Upper lobe of left lung (tissue), 6 donors: ENCODE results near the gene RGS7. TPM values are rescaled to one million over a fixed set of nuclear protein-coding genes. Genes with fewer than 3 reads are reported as not detected.

Source experiments
- ATAC-seq, 2 donors: fragments of 200-7000 bp; cut with Tn5 transposase; one replicate each; pipeline ENCODE4 v1.9.1; 2022; ENCODE audit warnings: mild to moderate bottlenecking in 2 of 2, moderate library complexity in 2 of 2; ENCODE audit not compliant: low FRiP score in 2 of 2
- DNase-seq, 2 donors: peaks; one replicate each; pipeline ENCODE4 v3.0.0-alpha.2; 2019 to 2020
- H3K27ac ChIP-seq, 4 donors: fragments of 200-600 bp; sonication (generic); one replicate each; pipeline ENCODE4 v1.5.1; 2016 to 2019
- H3K27me3 ChIP-seq, 4 donors: fragments of 200-600 bp; sonication (generic); one replicate each; pipeline ENCODE4 v1.5.1; 2017 to 2019
- H3K36me3 ChIP-seq, 4 donors: fragments of 200-600 bp; sonication (generic); one replicate each; pipeline ENCODE4 v1.5.1; 2016 to 2019
- H3K4me1 ChIP-seq, 4 donors: fragments of 200-600 bp; sonication (generic); one replicate each; pipeline ENCODE4 v1.5.1; 2018 to 2019
- H3K4me3 ChIP-seq, 4 donors: fragments of 200-600 bp; sonication (generic); one replicate each; pipeline ENCODE4 v1.5.1; 2017 to 2019; ENCODE audit warnings: mild to moderate bottlenecking in 2 of 4, moderate library complexity in 1 of 4
- H3K9me3 ChIP-seq, 4 donors: fragments of 200-600 bp; sonication (generic); one replicate each; pipeline ENCODE4 v1.5.1; 2018 to 2019
- CTCF ChIP-seq, 6 experiments: fragments of 450-650 bp in 4 of 6; fragments of 200-600 bp in 2 of 6; sonication (generic) in 2 of 6; IDR thresholded peaks; one replicate each; pipeline ENCODE4 v1.5.1; 2016 to 2019; ENCODE audit warnings: antibody characterized with exemption in 6 of 6
- EP300 ChIP-seq, 4 donors: sonication (generic); formaldehyde crosslinking; IDR thresholded peaks; one replicate each; pipeline ENCODE4 v1.5.1; 2017; ENCODE audit warnings: antibody characterized with exemption in 4 of 4, control low read depth in 2 of 4
- POLR2A ChIP-seq, 4 donors: fragments of 450-650 bp; IDR thresholded peaks; one replicate each; pipeline ENCODE4 v1.5.1; 2016 to 2017; ENCODE audit warnings: antibody characterized with exemption in 4 of 4, mild to moderate bottlenecking in 2 of 4
- POLR2AphosphoS5 ChIP-seq, 2 donors: sonication (generic); formaldehyde crosslinking; IDR thresholded peaks; one replicate each; pipeline ENCODE4 v1.5.1; 2017; ENCODE audit warnings: antibody characterized with exemption in 2 of 2
- WGBS, 2 donors: methylation state at CpG; one replicate each; pipeline ENCODE4 v1.1.5; 2017 to 2018; 5-methylcytosine and 5-hydroxymethylcytosine counted together
- total RNA-seq, 6 donors: library from RNA; depleted of rRNA in 4 of 6; stranded (reverse); fragments of >200 nt in 4 of 6; gene quantifications; one replicate each; pipeline versions ENCODE4 v1.1.0 to v1.2.1, GENCODE V29; 2016 to 2021
- donor health status: DM: no; HTN: no; CAD: no; lungs with moderate emphysema.
- donor health status: DM: no; HTN: yes; CAD: no; lungs with severe emphysema.

RGS7 gene
- total RNA-seq, 6 donors from 2014 or later: 0.15 TPM; not detected in 5

GRCh38 chr1:240797050-240797449 lies 560.0 kb downstream of the RGS7 start:
- Histone ChIP-seq H3K4me1 (no peaks in the 10 kb centered on the region), H3K4me3 (no peak overlapping the region), H3K27ac (no peak overlapping the region), H3K27me3 (no peaks in the 10 kb centered on the region), H3K9me3 (no peaks in the 10 kb centered on the region), H3K36me3 (no peaks in the 10 kb centered on the region)
- DNase-seq (no peak), ATAC-seq (no peak)
- WGBS, 2 donors: 57 to 97% methylated on average over 1 of the region's 1 CpG
- TF ChIP-seq CTCF (IDR thresholded peaks at IDR 0.05) (no peak), POLR2AphosphoS5 (IDR thresholded peaks at IDR 0.05) (no peak), EP300 (IDR thresholded peaks at IDR 0.05) (no peak), POLR2A (IDR thresholded peaks at IDR 0.05) (no peak)

- Histone ChIP-seq H3K36me3 (no peaks in the 10 kb centered on the region), H3K9me3 (no peaks in the 10 kb centered on the region), H3K4me1 (no peaks in the 10 kb centered on the region), H3K27ac (no peak overlapping the region), H3K4me3 (no peak overlapping the region), H3K27me3 (no peaks in the 10 kb centered on the region)
- ATAC-seq (no peak), DNase-seq (no peak)
- no peak for TF ChIP-seq EP300 (IDR thresholded peaks at IDR 0.05)
- TF ChIP-seq CTCF (IDR thresholded peaks at IDR 0.05): no peak
- no peak for TF ChIP-seq POLR2A (IDR thresholded peaks at IDR 0.05)
- TF ChIP-seq POLR2AphosphoS5 (IDR thresholded peaks at IDR 0.05): no peak
- WGBS, 2 donors: 71 to 81% methylated on average over 6 of the region's 6 CpGs
Measured at GRCh38 chr1:240794046-240794843, 562.8 kb downstream of the RGS7 start.

GRCh38 chr1:240792915-240793529 lies 564.0 kb downstream of the RGS7 start:
- ATAC-seq (no peak), DNase-seq (no peak)
- Histone ChIP-seq H3K4me1 (no peaks in the 10 kb centered on the region), H3K9me3 (no peaks in the 10 kb centered on the region), H3K27ac (no peak overlapping the region), H3K27me3 (no peaks in the 10 kb centered on the region), H3K36me3 (no peaks in the 10 kb centered on the region), H3K4me3 (no peak overlapping the region)
- WGBS, 2 donors: 86 to 90% methylated on average over 5 of the region's 5 CpGs
- TF ChIP-seq POLR2AphosphoS5 (IDR thresholded peaks at IDR 0.05) (no peak), CTCF (IDR thresholded peaks at IDR 0.05) (no peak), POLR2A (IDR thresholded peaks at IDR 0.05) (no peak), EP300 (IDR thresholded peaks at IDR 0.05) (no peak)

- no peak for TF ChIP-seq POLR2AphosphoS5 (IDR thresholded peaks at IDR 0.05)
- no peak for TF ChIP-seq EP300 (IDR thresholded peaks at IDR 0.05)
- no peak for TF ChIP-seq POLR2A (IDR thresholded peaks at IDR 0.05)
- no peak for TF ChIP-seq CTCF (IDR thresholded peaks at IDR 0.05)
- Histone ChIP-seq H3K4me1 (no peaks in the 10 kb centered on the region), H3K36me3 (no peaks in the 10 kb centered on the region), H3K4me3 (no peak overlapping the region), H3K27ac (no peak overlapping the region), H3K9me3 (no peaks in the 10 kb centered on the region), H3K27me3 (no peaks in the 10 kb centered on the region)
- DNase-seq (no peak), ATAC-seq (no peak)
Measured at GRCh38 chr1:240790856-240791255, 566.1 kb downstream of the RGS7 start.
